ENCODE results near the gene LRBA.
"Not testable (repeated sequence)": the region's sequence is repeated elsewhere in the genome, so short reads cannot be mapped to it uniquely, and the experiment has no call there.

LRBA gene

DNA sequence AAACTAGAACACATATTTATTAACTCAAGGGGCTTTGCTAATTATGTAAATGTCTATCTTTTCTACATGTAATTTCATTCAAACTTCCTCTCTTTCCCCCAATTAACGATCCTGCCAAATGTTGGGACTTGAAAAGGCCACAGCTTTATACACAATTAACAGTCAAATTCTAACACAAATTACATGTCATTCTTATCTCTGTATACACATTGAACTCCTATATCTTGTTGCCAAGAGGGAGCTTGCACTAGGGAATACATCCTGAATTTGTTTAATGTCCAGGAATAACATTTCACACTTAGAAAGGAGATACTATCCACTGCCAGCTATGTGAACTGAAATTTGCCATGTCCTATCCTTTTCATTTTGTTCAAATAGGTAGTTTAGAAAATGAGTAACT lies 472.0 kb downstream of the LRBA start:
- DNase-seq (ENCODE audit: low read depth): no peak
- TF ChIP-seq CTCF (IDR thresholded peaks at IDR 0.05; ENCODE audit: control insufficient read depth, extremely low read depth, insufficient read depth): no peak
- H3K4me3 ChIP-seq (ENCODE audit: low read depth, low read length): no peak overlapping the region

GRCh38 chr4:150541681-150542080 lies 473.4 kb downstream of the LRBA start:
- DNase-seq (ENCODE audit: low read depth): no peak
- TF ChIP-seq CTCF (IDR thresholded peaks at IDR 0.05; ENCODE audit: control insufficient read depth, extremely low read depth, insufficient read depth): no peak
- no peak overlapping the region for H3K4me3 ChIP-seq (ENCODE audit: low read depth, low read length)

GRCh38 chr4:150540959-150541360 lies 474.1 kb downstream of the LRBA start:
- no peak for TF ChIP-seq CTCF (IDR thresholded peaks at IDR 0.05; ENCODE audit: control insufficient read depth, extremely low read depth, insufficient read depth)
- no peak overlapping the region for H3K4me3 ChIP-seq (ENCODE audit: low read depth, low read length)
- DNase-seq (ENCODE audit: low read depth): no peak

GRCh38 chr4:150540536-150540935 lies 474.5 kb downstream of the LRBA start:
- H3K4me3 ChIP-seq (ENCODE audit: low read depth, low read length): no peak overlapping the region
- no peak for TF ChIP-seq CTCF (IDR thresholded peaks at IDR 0.05; ENCODE audit: control insufficient read depth, extremely low read depth, insufficient read depth)
- DNase-seq (ENCODE audit: low read depth): no peak

GRCh38 chr4:150537911-150538310 lies 477.2 kb downstream of the LRBA start:
- H3K4me3 ChIP-seq (ENCODE audit: low read depth, low read length); DNase-seq (ENCODE audit: low read depth): not testable (repeated sequence)

DNA sequence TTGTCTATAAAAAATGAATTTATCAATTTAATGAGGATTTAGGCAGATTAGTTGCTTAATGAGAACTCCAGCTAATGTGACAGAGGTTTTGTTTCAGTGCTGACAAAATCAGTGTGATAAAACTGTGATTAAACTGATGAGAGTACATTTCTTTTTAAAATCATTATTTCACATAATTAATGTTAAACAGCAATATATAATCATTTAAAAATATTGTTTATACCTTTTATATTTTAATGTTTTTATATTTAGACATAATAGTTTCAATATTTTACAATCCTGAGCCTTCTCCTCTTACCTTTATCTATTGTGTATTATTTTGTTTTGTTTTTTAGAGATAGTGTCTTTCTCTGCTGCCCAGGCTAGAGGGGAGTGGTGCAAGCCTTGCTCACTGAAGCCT lies 480.3 kb downstream of the LRBA start:
- TF ChIP-seq CTCF (IDR thresholded peaks at IDR 0.05; ENCODE audit: control insufficient read depth, extremely low read depth, insufficient read depth): no peak
- no peak overlapping the region for H3K4me3 ChIP-seq (ENCODE audit: low read depth, low read length)
- no peak for DNase-seq (ENCODE audit: low read depth)

DNA sequence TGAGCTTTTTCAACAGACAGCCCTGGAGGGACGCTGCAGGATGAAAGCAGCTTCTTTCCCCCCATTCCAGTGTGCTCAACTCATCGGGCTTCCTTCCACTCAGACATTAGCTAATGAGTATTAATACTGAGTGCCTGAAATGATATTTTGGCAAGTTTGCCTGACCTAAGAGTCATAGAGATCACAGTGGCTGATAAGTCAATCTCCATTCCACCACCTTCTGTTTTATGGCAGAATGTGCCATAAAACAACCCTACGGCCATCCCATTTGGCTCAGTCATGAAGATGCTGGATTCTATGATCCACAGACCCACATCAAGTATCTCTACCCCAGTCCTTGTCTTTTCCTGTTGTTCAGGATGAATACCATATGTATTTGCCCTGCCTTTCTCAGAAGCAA lies 481.4 kb downstream of the LRBA start:
- H3K4me3 ChIP-seq (ENCODE audit: low read depth, low read length): no peak overlapping the region

More for the DNA sequence above, 481.4 kb downstream of the LRBA start:
- TF ChIP-seq CTCF (IDR thresholded peaks at IDR 0.05; ENCODE audit: control insufficient read depth, extremely low read depth, insufficient read depth): no peak
- no peak for DNase-seq (ENCODE audit: low read depth)
